Measurements from ENCODE around the gene TRIM52. TPM values are rescaled to one million over a fixed set of nuclear protein-coding genes. Genes with fewer than 3 reads are reported as not detected.
"Not testable (repeated sequence)": the region's sequence is repeated elsewhere in the genome, so short reads cannot be mapped to it uniquely, and the experiment has no call there.

TRIM52 gene
- total and polyA plus RNA-seq, 2 of the 4 experiments (the other 2 are of a cell fraction) = 2.3 to 6.9 TPM

DNA sequence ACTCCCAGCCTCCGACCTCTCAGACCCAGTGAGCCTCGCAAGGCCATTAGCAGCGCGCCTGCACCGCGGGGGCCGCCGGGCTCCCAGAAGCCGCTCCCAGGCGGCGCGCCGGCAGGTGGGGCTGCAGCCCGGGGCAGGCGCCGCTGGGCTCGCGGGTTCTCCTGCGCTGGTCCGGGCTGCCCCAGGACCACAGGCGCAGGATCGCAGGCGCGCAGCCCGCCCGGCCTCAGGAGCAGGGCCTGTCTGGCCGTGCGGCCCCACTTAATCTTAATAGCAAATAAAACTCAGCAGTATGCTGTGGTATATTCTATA is 12.4 kb upstream of the TRIM52 start:
- WGBS, 2 experiments (ENCODE audit: extremely low coverage in 2 of 2, insufficient read length in 1 of 2) = 44% methylated on average over 11 of the region's 28 CpGs; no CpG with 5 or more reads in 1 of the 2 experiments
- ATAC-seq (ENCODE audit: low read depth); POLR2A ChIA-PET (ENCODE audit: unreplicated experiment); H3K14ac ChIP-seq (replicated peaks; ENCODE audit: low read depth, low read length); H3K79me1 ChIP-seq (ENCODE audit: low read depth in 1 of 2, low read length in 2 of 2); in situ Hi-C loops (cut with MboI; ENCODE audit: low sequenced_read_pairs); H3K36me3 ChIP-seq (ENCODE audit: control insufficient read depth, insufficient read depth, low read length); CTCF ChIA-PET; H2AK5ac ChIP-seq (ENCODE audit: low read depth, low read length); H3K18ac ChIP-seq (ENCODE audit: low read depth, low read length); dilution Hi-C loops (cut with HindIII; ENCODE audit: low sequenced_read_pairs, unreplicated experiment); H2BK15ac ChIP-seq (ENCODE audit: low read depth, low read length); H2AFZ ChIP-seq (replicated peaks; ENCODE audit: low read length, poor library complexity); H3K27ac ChIP-seq (ENCODE audit: insufficient read depth, low read length); H4K5ac ChIP-seq (ENCODE audit: low read depth, low read length); H3K9ac ChIP-seq (ENCODE audit: low read depth, low read length); H4K91ac ChIP-seq (ENCODE audit: insufficient read depth, low read depth, low read length); H3K23ac ChIP-seq (ENCODE audit: low read depth, low read length); H2BK120ac ChIP-seq (ENCODE audit: low read depth, low read length); DNase-seq; H2BK20ac ChIP-seq (ENCODE audit: low read depth, low read length); H3K4me1 ChIP-seq (ENCODE audit: control insufficient read depth, insufficient read depth, low read length); H3K9me1 ChIP-seq (ENCODE audit: insufficient read depth, low read length); H4K20me1 ChIP-seq (ENCODE audit: insufficient read depth, low read length); H3K27me3 ChIP-seq (ENCODE audit: control insufficient read depth, insufficient read depth, low read length); H2BK5ac ChIP-seq (ENCODE audit: low read depth, low read length, poor library complexity, severe bottlenecking); intact Hi-C loops (cut with micrococcal nuclease); BruUV-seq (replicated peaks); H3K4ac ChIP-seq (ENCODE audit: low read depth, low read length); H3K4me3 ChIP-seq (ENCODE audit: insufficient read depth, low read depth, low read length); H2AK9ac ChIP-seq (replicated peaks; ENCODE audit: low read depth, low read length, poor library complexity); H4K8ac ChIP-seq (ENCODE audit: low read depth in 2 of 2, low read length in 2 of 2); H3K9me3 ChIP-seq (ENCODE audit: control insufficient read depth, insufficient read depth, low read length); H3K4me2 ChIP-seq (ENCODE audit: low read depth, low read length); H3K56ac ChIP-seq (ENCODE audit: extremely low read depth, insufficient read depth, low read length): not testable (repeated sequence)

Measured in IMR-90 (cell line).